ENCODE data around the gene GAB2. TPM values are rescaled to one million over a fixed set of nuclear protein-coding genes. Genes with fewer than 3 reads are reported as not detected.

The GAB2 gene
- total and polyA plus RNA-seq, 8 donors, result 18.8 to 59.6 (median 19.7) TPM

DNA sequence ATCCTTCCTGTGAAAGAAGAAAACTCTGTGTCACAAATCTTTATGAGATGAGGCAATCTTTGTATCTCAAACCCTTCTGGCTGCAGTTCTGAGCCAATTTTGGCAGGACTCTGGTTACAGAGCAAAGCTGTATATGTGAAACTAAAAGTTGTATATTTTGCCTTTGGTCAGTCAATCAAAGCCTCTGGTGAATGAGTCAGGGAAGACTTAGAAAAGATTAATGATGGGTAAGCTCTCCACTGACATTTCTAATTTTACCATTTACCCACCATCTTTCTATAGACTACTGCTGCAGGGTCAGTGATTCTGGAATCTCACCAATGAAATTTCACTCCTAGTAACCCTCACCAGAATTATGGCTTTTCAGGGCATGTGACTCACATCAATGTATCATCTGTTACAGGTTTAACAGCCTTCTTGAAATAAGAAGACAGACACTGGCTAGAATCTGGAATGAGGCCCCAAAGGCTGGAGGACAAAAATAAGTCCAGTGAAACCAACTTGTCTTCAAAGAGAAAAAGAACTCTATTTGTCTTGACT, 185.6 kb downstream of the GAB2 start:
- Histone ChIP-seq H3K27ac (no peak overlapping the region), H3K36me3 (peaks cover 0 to under 1% of the 10 kb centered on the region in 2 donors), H3K27me3 (no peaks in the 10 kb centered on the region), H3K4me3 (no peak overlapping the region), H3K9me3 (no peaks in the 10 kb centered on the region), H3K4me1 (peaks cover 0 to 26% of the 10 kb centered on the region in 2 donors)
- intact Hi-C loops (cut with DNase I), result no loop called here
- DNase-seq (peak in 1 of 4 donors; percentile 54), ATAC-seq (no peak)
- TF ChIP-seq, protein P1, sequence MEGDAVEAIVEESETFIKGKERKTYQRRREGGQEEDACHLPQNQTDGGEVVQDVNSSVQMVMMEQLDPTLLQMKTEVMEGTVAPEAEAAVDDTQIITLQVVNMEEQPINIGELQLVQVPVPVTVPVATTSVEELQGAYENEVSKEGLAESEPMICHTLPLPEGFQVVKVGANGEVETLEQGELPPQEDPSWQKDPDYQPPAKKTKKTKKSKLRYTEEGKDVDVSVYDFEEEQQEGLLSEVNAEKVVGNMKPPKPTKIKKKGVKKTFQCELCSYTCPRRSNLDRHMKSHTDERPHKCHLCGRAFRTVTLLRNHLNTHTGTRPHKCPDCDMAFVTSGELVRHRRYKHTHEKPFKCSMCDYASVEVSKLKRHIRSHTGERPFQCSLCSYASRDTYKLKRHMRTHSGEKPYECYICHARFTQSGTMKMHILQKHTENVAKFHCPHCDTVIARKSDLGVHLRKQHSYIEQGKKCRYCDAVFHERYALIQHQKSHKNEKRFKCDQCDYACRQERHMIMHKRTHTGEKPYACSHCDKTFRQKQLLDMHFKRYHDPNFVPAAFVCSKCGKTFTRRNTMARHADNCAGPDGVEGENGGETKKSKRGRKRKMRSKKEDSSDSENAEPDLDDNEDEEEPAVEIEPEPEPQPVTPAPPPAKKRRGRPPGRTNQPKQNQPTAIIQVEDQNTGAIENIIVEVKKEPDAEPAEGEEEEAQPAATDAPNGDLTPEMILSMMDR (IDR thresholded peaks at IDR 0.05), result no peak

DNA sequence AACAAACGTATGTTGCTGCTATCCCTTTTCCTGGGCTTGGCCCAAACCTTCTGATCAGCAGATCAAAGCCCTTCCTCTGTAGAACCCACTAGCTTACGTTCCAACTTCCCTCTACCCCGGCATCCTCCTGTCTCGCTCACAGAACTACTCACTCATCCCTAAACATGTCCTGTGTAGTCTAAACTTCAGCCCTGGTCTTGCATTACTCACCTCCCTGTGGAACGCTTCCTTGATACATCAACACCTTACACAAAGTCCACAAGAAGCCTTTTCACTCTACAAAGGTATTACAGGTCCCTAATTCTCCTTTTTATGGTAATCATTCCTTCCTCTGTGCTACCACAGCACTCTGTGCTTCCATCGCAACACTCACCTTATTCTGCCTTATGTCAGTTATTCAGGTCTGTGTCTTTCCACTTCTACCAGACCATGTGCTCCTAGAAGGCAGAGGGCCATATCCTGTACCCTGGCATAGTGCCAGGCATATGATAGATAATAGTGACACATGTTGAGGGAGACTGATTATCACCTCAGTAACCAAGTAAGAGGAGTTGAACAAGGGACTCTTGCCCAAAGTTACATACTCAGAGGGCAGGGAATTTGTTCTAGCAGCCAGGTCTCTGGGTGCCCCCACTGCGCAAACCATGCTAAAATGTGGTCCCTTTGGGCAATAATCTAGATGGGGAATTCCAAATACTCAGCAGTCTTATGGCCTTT, 187.3 kb downstream of the GAB2 start:
- TF ChIP-seq, protein P1 (IDR thresholded peaks at IDR 0.05), result no peak
- DNase-seq, result no peak
- H3K9me3 ChIP-seq, result no peaks in the 10 kb centered on the region
- peaks cover 0 to 26% of the 10 kb centered on the region in 2 donors for H3K4me1 ChIP-seq
- peak overlapping the region in 1 of 2 donors; percentile 33 for H3K27ac ChIP-seq
- intact Hi-C loops (cut with DNase I), result no loop called here
- ATAC-seq, result no peak
- H3K4me3 ChIP-seq, result no peak overlapping the region
- peaks cover 0 to 18% of the 10 kb centered on the region in 2 donors for H3K36me3 ChIP-seq
- H3K27me3 ChIP-seq, result no peaks in the 10 kb centered on the region

DNA sequence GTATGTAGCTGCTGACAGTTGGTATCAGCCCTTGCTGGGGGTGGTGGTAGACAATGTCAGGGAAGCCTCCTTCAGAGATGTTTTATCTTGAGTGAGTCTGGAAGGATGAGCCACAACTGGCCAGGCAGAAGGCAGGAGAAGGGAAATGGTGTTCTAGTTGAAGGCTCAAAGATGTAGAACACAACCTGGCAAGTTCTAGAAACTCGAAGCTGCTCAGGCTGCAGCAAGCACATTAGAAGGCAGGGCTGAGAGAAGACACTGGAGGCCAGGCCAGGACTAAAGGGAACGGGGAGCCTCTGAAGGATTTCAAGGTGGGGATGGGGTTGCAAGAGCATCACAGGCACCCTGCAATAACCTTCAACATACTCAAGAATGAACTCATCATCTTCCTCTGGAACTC, 188.5 kb downstream of the GAB2 start:
- Histone ChIP-seq H3K36me3 (peaks cover 0 to 30% of the 10 kb centered on the region in 2 donors), H3K4me1 (peaks cover 0 to 26% of the 10 kb centered on the region in 2 donors), H3K4me3 (no peak overlapping the region), H3K27me3 (no peaks in the 10 kb centered on the region), H3K27ac (peak overlapping the region in 1 of 2 donors; percentile 28), H3K9me3 (no peaks in the 10 kb centered on the region)
- TF ChIP-seq, protein P1 (IDR thresholded peaks at IDR 0.05), result no peak
- no peak for ATAC-seq
- DNase-seq, result no peak
- intact Hi-C loops (cut with DNase I), result loop anchor here in 1 of 2 donors (10.0 kb wide), 2 partner anchors 186 to 336 kb away; partner anchors contain the start of gene GAB2

DNA sequence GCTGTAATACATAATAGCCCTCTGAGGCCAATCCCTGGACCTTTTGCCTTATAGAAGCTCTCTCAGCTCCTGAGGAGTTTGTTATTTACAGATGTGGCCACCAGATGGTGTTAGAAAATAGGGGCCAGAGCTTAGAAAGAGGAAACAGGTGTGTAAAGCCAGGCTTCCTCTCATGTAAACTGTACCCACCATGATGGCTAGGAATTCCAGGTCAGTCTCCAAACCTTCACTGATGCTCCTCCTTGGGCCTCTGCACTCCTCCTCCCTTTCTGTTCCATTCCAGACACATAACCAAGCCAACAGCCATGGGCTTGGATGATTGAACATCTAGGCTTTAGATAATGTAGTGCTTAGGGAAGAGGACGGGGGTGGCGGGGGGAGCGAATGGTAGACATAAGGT, 189.2 kb downstream of the GAB2 start:
- TF ChIP-seq, protein P1 (IDR thresholded peaks at IDR 0.05), result peak; percentile 39 to 51
- peaks cover 0 to 26% of the 10 kb centered on the region in 2 donors for H3K4me1 ChIP-seq
- no peaks in the 10 kb centered on the region for H3K9me3 ChIP-seq
- intact Hi-C loops (cut with DNase I), result loop anchor here in 1 of 2 donors (10.0 kb wide), 2 partner anchors 186 to 336 kb away; partner anchors contain the start of gene GAB2
- DNase-seq (peak in 1 of 4 donors; percentile 62), ATAC-seq (peak; percentile 88)
- no peak overlapping the region for H3K27ac ChIP-seq
- no peaks in the 10 kb centered on the region for H3K27me3 ChIP-seq
- peaks cover 0 to 36% of the 10 kb centered on the region in 2 donors for H3K36me3 ChIP-seq
- H3K4me3 ChIP-seq, result no peak overlapping the region

DNA sequence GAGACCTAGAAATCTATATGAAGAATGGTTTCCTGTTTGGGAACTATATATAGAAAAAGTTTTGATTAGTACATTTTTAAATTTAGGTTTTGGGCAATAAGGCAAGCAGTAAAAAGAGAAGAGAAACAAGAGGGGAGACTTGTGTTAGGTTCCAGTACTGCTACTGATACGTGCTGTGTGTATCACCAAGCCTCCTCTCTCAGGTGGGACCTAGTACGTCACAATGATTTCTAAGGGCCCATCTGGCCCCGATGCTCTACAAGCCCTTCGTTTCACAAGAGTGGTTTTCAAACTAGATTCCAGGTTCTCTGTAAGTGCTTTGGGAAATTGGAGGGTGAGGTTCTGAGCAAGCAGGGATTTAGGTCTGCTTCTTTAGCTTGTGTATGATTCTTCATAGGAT, 189.7 kb downstream of the GAB2 start:
- ATAC-seq, result no peak
- H3K4me3 ChIP-seq, result no peak overlapping the region
- no peak for DNase-seq
- peaks cover 0 to 26% of the 10 kb centered on the region in 2 donors for H3K4me1 ChIP-seq
- peaks cover 0 to 41% of the 10 kb centered on the region in 2 donors for H3K36me3 ChIP-seq
- intact Hi-C loops (cut with DNase I), result loop anchor here in 1 of 2 donors (10.0 kb wide), 2 partner anchors 187 to 337 kb away; partner anchors contain the start of gene GAB2
- no peak overlapping the region for H3K27ac ChIP-seq
- H3K27me3 ChIP-seq, result no peaks in the 10 kb centered on the region
- TF ChIP-seq, protein P1 (IDR thresholded peaks at IDR 0.05), result no peak
- no peaks in the 10 kb centered on the region for H3K9me3 ChIP-seq

All from left lung (tissue), 10 donors.